K562 (cell line): ENCODE results near the gene DYNLT3. TPM values are rescaled to one million over a fixed set of nuclear protein-coding genes. Genes with fewer than 3 reads are reported as not detected.

Experiments
- ASH1L ChIP-seq: fragments of 450-650 bp; IDR thresholded peaks from 2 replicates; pipeline ENCODE4 v1.6.1; 2018; ENCODE audit warnings: borderline replicate concordance, mild to moderate bottlenecking, low read depth; ENCODE audit not compliant: partially characterized antibody
- FOSL1 ChIP-seq: fragments of 200-800 bp; sonication (Bioruptor generic); conservative IDR thresholded peaks from 2 replicates; pipeline ENCODE4 v1.6.1; 2016; ENCODE audit warnings: missing genetic modification characterization, missing compliant biosample characterization
- IFI16 ChIP-seq: fragments of 250-450 bp; sonication (Bioruptor Pico); IDR thresholded peaks from 2 replicates; pipeline ENCODE4 v2.1.2; 2022; ENCODE audit warnings: mild to moderate bottlenecking, inconsistent platforms
- KLF1 ChIP-seq: fragments of 450-650 bp; IDR thresholded peaks from 2 replicates; pipeline ENCODE4 v1.6.1; 2016; ENCODE audit warnings: missing genetic modification characterization, missing compliant biosample characterization
- NONO ChIP-seq, 2 experiments: fragments of 200-400 bp in 1 of 2; fragments of 450-650 bp in 1 of 2; formaldehyde crosslinking in 1 of 2; IDR thresholded peaks; 2 replicates each; pipeline ENCODE4 v1.6.1; 2017; ENCODE audit warnings: low read depth in 2 of 2, mild to moderate bottlenecking in 2 of 2, moderate library complexity in 2 of 2, low read length in 1 of 2
- TCF7 ChIP-seq: sonication (generic); IDR thresholded peaks from 2 replicates; pipeline ENCODE4 v1.6.1; 2016; ENCODE audit warnings: antibody characterized with exemption, borderline replicate concordance
- ZNF695 ChIP-seq: fragments of 450-650 bp; formaldehyde crosslinking; IDR thresholded peaks from 2 replicates; pipeline ENCODE4 v1.4.0; 2020; ENCODE audit warnings: mild to moderate bottlenecking, moderate library complexity
- polyA plus RNA-seq, 8 experiments: library from polyadenylated mRNA; depleted of rRNA in 4 of 8; stranded (reverse) in 5 of 8; unstranded in 3 of 8; fragments of >200 nt; fragmentation: Nextera tagmentation in 2 of 8; fragmentation: Illumina TruSeq in 1 of 8; extraction: Ambion mirVana in 2 of 8; extraction: Trizol in 1 of 8; gene quantifications; 2 replicates each; pipeline versions ENCODE4 v1.2.1 to v1.2.3, GENCODE V29; 2011 to 2014; ENCODE audit warnings: inconsistent platforms in 1 of 8, missing spikeins in 1 of 8
- total RNA-seq, 7 experiments: library from RNA; depleted of rRNA in 6 of 7; stranded (reverse); fragments of >200 nt in 6 of 7; fragmentation: Illumina TruSeq in 2 of 7; extraction: Trizol in 2 of 7; gene quantifications; 2 replicates each; pipeline versions ENCODE4 v1.2.1 to v1.2.3, GENCODE V29; 2011 to 2021; ENCODE audit warnings: low replicate concordance in 1 of 7
- TF ChIP-seq, protein P1 (sequence below): fragments of 450-650 bp; IDR thresholded peaks from 2 replicates; pipeline ENCODE4 v1.6.1; 2016; ENCODE audit warnings: low read depth
- TF ChIP-seq, protein P2 (sequence below): fragments of 450-650 bp; IDR thresholded peaks from 2 replicates; pipeline ENCODE4 v1.7.1; 2018; ENCODE audit warnings: mild to moderate bottlenecking, low read depth; ENCODE audit not compliant: partially characterized antibody
- TF ChIP-seq, protein P3 (sequence below): fragments of 250-450 bp; sonication (Bioruptor Pico); IDR thresholded peaks from 2 replicates; pipeline ENCODE4 v1.5.0; 2020; ENCODE audit warnings: mild to moderate bottlenecking, borderline replicate concordance
- TF ChIP-seq, protein P4 (sequence below): IDR thresholded peaks from 2 replicates; pipeline ENCODE4 v1.6.1; 2016; ENCODE audit warnings: missing genetic modification characterization, missing compliant biosample characterization

DYNLT3 gene
- total and polyA plus RNA-seq, 9 of the 15 experiments (the other 6 are each of a cell fraction or from before 2014, with no cell fraction given), result 4.5 to 17.5 (median 8.3) TPM

DNA sequence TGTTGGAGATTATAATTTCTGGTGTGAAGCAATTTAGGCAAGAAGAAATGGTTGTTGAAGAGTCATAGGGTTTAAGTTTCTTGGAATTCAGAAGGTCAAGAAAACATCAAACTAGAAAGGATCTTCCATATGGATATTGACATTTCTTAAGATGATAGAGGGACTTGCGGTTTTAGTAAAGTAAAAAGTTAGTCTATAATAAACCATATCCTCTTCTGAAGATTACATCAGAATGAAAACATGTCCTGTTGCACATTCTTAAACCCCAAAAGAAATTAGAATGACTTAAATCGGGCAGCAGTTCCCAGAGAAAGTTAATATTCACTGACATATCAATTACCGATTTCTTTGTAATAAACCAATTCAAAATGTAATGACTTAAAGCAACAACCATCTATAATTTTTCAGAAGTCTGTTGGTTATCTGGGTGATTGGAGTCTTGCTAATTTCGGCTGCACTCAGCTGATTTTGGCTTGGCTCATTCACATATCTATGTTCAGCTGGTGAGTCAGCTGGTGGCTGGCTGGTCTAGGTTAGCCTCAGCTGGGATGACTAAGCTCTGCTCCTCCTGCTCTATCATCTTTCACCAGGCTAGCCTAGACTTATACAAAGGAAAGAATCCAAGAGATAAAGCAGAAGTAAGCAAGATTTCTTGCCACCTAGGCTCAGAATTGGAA is 24.4 kb upstream of the DYNLT3 start (continued):
- TF ChIP-seq, protein P1, sequence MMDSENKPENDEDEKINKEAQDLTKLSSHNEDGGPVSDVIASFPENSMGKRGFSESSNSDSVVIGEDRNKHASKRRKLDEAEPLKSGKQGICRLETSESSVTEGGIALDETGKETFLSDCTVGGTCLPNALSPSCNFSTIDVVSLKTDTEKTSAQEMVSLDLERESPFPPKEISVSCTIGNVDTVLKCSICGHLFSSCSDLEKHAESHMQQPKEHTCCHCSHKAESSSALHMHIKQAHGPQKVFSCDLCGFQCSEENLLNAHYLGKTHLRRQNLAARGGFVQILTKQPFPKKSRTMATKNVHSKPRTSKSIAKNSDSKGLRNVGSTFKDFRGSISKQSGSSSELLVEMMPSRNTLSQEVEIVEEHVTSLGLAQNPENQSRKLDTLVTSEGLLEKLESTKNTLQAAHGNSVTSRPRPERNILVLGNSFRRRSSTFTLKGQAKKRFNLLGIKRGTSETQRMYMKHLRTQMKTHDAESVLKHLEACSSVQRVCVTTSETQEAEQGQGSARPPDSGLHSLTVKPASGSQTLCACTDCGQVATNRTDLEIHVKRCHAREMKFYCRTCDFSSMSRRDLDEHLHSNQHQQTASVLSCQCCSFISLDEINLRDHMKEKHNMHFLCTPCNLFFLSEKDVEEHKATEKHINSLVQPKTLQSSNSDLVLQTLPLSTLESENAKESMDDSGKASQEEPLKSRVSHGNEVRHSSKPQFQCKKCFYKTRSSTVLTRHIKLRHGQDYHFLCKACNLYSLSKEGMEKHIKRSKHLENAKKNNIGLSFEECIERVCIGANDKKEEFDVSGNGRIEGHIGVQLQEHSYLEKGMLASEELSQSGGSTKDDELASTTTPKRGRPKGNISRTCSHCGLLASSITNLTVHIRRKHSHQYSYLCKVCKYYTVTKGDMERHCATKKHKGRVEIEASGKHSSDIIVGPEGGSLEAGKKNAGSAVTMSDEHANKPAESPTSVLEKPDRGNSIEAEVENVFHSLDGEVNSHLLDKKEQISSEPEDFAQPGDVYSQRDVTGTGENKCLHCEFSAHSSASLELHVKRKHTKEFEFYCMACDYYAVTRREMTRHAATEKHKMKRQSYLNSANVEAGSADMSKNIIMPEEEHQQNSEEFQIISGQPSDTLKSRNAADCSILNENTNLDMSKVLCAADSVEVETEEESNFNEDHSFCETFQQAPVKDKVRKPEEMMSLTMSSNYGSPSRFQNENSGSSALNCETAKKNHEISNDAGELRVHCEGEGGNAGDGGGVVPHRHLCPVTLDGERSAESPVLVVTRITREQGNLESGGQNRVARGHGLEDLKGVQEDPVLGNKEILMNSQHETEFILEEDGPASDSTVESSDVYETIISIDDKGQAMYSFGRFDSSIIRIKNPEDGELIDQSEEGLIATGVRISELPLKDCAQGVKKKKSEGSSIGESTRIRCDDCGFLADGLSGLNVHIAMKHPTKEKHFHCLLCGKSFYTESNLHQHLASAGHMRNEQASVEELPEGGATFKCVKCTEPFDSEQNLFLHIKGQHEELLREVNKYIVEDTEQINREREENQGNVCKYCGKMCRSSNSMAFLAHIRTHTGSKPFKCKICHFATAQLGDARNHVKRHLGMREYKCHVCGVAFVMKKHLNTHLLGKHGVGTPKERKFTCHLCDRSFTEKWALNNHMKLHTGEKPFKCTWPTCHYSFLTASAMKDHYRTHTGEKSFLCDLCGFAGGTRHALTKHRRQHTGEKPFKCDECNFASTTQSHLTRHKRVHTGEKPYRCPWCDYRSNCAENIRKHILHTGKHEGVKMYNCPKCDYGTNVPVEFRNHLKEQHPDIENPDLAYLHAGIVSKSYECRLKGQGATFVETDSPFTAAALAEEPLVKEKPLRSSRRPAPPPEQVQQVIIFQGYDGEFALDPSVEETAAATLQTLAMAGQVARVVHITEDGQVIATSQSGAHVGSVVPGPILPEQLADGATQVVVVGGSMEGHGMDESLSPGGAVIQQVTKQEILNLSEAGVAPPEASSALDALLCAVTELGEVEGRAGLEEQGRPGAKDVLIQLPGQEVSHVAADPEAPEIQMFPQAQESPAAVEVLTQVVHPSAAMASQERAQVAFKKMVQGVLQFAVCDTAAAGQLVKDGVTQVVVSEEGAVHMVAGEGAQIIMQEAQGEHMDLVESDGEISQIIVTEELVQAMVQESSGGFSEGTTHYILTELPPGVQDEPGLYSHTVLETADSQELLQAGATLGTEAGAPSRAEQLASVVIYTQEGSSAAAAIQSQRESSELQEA, result no peak
- TF ChIP-seq ASH1L (no peak), NONO (IDR thresholded peaks at IDR 0.05; ENCODE audit: low read depth in 2 of 2, low read length in 1 of 2) (no peak), ZNF695 (no peak), IFI16 (CRISPR knock-in tag) (no peak), KLF1 (no peak), TCF7 (no peak), FOSL1 (peak; percentile 94)
- TF ChIP-seq, protein P2, sequence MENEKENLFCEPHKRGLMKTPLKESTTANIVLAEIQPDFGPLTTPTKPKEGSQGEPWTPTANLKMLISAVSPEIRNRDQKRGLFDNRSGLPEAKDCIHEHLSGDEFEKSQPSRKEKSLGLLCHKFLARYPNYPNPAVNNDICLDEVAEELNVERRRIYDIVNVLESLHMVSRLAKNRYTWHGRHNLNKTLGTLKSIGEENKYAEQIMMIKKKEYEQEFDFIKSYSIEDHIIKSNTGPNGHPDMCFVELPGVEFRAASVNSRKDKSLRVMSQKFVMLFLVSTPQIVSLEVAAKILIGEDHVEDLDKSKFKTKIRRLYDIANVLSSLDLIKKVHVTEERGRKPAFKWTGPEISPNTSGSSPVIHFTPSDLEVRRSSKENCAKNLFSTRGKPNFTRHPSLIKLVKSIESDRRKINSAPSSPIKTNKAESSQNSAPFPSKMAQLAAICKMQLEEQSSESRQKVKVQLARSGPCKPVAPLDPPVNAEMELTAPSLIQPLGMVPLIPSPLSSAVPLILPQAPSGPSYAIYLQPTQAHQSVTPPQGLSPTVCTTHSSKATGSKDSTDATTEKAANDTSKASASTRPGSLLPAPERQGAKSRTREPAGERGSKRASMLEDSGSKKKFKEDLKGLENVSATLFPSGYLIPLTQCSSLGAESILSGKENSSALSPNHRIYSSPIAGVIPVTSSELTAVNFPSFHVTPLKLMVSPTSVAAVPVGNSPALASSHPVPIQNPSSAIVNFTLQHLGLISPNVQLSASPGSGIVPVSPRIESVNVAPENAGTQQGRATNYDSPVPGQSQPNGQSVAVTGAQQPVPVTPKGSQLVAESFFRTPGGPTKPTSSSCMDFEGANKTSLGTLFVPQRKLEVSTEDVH, result no peak
- TF ChIP-seq, protein P3, sequence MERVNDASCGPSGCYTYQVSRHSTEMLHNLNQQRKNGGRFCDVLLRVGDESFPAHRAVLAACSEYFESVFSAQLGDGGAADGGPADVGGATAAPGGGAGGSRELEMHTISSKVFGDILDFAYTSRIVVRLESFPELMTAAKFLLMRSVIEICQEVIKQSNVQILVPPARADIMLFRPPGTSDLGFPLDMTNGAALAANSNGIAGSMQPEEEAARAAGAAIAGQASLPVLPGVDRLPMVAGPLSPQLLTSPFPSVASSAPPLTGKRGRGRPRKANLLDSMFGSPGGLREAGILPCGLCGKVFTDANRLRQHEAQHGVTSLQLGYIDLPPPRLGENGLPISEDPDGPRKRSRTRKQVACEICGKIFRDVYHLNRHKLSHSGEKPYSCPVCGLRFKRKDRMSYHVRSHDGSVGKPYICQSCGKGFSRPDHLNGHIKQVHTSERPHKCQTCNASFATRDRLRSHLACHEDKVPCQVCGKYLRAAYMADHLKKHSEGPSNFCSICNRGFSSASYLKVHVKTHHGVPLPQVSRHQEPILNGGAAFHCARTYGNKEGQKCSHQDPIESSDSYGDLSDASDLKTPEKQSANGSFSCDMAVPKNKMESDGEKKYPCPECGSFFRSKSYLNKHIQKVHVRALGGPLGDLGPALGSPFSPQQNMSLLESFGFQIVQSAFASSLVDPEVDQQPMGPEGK (CRISPR knock-in tag), result no peak
- TF ChIP-seq, protein P4, sequence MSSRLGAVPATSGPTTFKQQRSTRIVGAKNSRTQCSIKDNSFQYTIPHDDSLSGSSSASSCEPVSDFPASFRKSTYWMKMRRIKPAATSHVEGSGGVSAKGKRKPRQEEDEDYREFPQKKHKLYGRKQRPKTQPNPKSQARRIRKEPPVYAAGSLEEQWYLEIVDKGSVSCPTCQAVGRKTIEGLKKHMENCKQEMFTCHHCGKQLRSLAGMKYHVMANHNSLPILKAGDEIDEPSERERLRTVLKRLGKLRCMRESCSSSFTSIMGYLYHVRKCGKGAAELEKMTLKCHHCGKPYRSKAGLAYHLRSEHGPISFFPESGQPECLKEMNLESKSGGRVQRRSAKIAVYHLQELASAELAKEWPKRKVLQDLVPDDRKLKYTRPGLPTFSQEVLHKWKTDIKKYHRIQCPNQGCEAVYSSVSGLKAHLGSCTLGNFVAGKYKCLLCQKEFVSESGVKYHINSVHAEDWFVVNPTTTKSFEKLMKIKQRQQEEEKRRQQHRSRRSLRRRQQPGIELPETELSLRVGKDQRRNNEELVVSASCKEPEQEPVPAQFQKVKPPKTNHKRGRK (tag), result no peak
